ENCODE measurements around the gene CECR2.

The CECR2 gene

DNA sequence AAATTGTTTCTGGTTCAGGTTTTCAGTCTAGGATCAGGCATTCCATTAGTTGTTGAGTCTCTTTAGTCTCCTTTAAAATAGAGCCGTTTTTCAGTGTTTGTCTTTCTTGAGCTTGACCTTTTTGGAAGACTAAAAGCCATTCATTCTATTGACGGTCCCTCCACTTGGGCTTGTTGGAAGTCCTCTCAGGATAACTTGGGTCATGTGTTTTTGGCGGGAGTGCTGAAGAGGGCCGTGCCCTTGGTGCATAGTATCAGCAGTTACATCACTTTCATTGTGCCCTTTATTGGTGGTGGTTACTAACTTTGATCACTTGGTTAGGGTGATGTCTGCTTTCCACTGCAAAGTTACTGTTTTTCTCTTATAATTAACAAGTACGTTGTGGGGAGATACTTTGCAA, 20.8 kb downstream of the CECR2 start:
- H3K4me3 ChIP-seq: no peak overlapping the region
- H3K36me3 ChIP-seq: no peaks in the 10 kb centered on the region
- intact Hi-C loops (cut with DNase I; ENCODE audit: low total_unique reads): no loop called here

DNA sequence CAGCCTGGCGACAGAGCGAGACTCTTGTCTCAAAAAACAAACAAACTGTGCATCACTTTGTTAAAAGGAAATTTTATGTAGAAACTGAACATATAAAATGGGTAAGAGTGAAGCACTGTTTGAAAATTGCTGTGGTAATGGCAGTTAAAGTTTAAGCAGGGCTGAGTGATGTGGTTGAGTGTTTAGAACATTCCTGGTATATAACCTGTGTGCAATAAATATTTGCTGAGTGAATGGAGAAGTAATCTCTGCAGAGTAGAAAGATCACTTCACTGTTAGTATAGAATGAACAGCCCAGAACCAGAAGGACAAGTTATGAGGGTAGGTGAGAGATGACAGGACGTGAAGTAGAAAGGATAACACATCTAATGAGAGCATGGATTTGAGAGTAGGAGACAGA, 27.3 kb downstream of the CECR2 start:
- no peak overlapping the region for H3K27ac ChIP-seq
- intact Hi-C loops (cut with DNase I; ENCODE audit: low total_unique reads): no loop called here
- H3K4me1 ChIP-seq: no peaks in the 10 kb centered on the region
- no peak for DNase-seq
- H3K9me3 ChIP-seq: no peaks in the 10 kb centered on the region
- H3K27me3 ChIP-seq: no peaks in the 10 kb centered on the region
- no peak overlapping the region for H3K4me3 ChIP-seq
- TF ChIP-seq, protein P1, sequence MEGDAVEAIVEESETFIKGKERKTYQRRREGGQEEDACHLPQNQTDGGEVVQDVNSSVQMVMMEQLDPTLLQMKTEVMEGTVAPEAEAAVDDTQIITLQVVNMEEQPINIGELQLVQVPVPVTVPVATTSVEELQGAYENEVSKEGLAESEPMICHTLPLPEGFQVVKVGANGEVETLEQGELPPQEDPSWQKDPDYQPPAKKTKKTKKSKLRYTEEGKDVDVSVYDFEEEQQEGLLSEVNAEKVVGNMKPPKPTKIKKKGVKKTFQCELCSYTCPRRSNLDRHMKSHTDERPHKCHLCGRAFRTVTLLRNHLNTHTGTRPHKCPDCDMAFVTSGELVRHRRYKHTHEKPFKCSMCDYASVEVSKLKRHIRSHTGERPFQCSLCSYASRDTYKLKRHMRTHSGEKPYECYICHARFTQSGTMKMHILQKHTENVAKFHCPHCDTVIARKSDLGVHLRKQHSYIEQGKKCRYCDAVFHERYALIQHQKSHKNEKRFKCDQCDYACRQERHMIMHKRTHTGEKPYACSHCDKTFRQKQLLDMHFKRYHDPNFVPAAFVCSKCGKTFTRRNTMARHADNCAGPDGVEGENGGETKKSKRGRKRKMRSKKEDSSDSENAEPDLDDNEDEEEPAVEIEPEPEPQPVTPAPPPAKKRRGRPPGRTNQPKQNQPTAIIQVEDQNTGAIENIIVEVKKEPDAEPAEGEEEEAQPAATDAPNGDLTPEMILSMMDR (IDR thresholded peaks at IDR 0.05): no peak
- H3K36me3 ChIP-seq: no peaks in the 10 kb centered on the region

More for the DNA sequence above, 20.8 kb downstream of the CECR2 start:
- Histone ChIP-seq H3K4me1 (no peaks in the 10 kb centered on the region), H3K27ac (no peak overlapping the region), H3K27me3 (no peaks in the 10 kb centered on the region), H3K9me3 (peaks cover 0 to 4% (median under 1%) of the 10 kb centered on the region in 3 donors)
- no peak for DNase-seq
- TF ChIP-seq, protein P1 (IDR thresholded peaks at IDR 0.05): no peak

DNA sequence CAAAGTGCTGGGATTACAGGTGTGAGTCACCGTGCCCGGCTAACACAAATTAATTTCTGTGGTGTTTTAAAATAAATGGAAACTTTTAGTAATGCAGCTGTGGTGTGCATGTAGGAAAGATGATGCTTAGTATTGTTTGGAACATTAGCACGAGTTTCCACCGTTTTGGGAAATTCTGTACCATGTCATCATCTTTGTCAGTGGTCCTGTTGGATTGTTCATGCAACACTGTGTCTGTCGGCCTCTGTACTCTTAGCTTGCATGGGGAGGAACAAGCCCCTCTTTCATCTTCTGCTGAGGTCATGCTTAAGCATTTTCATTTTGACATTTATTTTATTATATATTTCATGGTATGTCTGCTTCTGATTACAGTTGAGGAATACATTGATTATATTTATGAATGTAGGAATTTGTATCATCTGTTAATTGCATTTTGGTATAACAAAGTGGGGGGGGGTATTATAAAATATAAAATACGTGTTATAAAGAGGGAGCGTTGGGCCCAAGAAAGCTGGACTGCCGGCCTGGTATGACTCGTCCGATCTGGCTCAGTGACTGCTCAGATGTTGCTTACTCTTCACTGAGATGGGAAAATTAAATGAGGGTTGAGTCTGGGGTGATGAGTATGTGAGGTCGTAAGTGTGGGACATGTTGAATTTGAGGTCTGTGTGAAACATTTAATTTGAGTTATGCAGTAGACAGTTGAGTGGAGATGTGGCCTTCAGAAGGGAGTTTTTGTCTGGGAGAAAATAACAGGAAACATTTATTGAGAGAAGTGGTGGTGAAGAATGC, 28.7 kb downstream of the CECR2 start:
- intact Hi-C loops (cut with DNase I; ENCODE audit: low total_unique reads): no loop called here
- no peak for DNase-seq

DNA sequence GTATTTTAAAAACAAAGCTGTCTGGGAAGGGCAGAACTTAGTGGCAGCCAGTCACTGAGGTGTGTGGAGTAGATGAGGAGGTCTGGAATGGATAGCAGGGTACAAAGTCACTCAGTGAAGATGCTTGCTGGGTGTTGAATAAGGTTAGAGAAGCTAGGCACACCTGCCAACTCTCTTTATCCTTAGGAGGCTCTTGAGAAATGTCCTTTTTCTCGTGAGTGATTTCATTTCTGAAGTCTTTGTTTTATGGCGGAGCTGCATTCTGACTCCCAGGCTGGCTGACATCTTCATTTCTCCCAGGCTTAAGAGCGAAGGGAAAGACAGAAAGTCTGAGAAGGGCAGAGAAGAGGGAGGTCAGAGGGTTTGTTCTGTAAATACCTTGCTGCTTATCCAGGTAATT, 31.0 kb downstream of the CECR2 start:
- Histone ChIP-seq H3K27ac (no peak overlapping the region), H3K36me3 (no peaks in the 10 kb centered on the region), H3K9me3 (no peaks in the 10 kb centered on the region), H3K4me1 (no peaks in the 10 kb centered on the region), H3K27me3 (no peaks in the 10 kb centered on the region), H3K4me3 (no peak overlapping the region)
- TF ChIP-seq, protein P1 (IDR thresholded peaks at IDR 0.05): no peak
- DNase-seq: no peak
- intact Hi-C loops (cut with DNase I; ENCODE audit: low total_unique reads): no loop called here

More for the DNA sequence above, 28.7 kb downstream of the CECR2 start:
- no peaks in the 10 kb centered on the region for H3K4me1 ChIP-seq
- H3K36me3 ChIP-seq: no peaks in the 10 kb centered on the region
- H3K27me3 ChIP-seq: no peaks in the 10 kb centered on the region
- TF ChIP-seq, protein P1 (IDR thresholded peaks at IDR 0.05): no peak
- no peaks in the 10 kb centered on the region for H3K9me3 ChIP-seq
- H3K4me3 ChIP-seq: no peak overlapping the region
- H3K27ac ChIP-seq: no peak overlapping the region

DNA sequence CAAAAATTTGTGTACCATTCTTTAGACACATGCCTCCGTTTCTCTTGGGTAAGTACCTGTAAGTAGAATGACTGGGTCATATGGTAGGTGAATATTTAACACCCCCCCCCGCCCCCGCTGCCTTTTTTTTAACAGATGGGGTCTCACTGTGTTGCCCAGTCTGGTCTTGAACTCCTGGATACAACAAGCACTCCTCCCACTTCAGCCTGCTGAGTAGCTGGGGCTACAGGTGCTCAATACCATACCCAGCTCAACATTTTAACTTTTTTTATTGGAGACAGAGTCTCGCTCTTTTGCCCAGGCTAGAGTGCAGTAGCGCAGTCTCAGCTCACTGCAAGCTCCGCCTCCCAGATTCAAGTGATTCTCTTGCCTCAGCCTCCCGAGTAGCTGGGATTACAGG, 32.5 kb downstream of the CECR2 start:
- TF ChIP-seq, protein P1 (IDR thresholded peaks at IDR 0.05): no peak
- DNase-seq: no peak
- Histone ChIP-seq H3K27ac (no peak overlapping the region), H3K4me1 (no peaks in the 10 kb centered on the region), H3K4me3 (no peak overlapping the region), H3K36me3 (no peaks in the 10 kb centered on the region), H3K9me3 (no peaks in the 10 kb centered on the region), H3K27me3 (no peaks in the 10 kb centered on the region)
- intact Hi-C loops (cut with DNase I; ENCODE audit: low total_unique reads): no loop called here

Measured in tibial artery (tissue), 4 donors.